ENCODE data around the gene ZNF22.

ZNF22 gene

DNA sequence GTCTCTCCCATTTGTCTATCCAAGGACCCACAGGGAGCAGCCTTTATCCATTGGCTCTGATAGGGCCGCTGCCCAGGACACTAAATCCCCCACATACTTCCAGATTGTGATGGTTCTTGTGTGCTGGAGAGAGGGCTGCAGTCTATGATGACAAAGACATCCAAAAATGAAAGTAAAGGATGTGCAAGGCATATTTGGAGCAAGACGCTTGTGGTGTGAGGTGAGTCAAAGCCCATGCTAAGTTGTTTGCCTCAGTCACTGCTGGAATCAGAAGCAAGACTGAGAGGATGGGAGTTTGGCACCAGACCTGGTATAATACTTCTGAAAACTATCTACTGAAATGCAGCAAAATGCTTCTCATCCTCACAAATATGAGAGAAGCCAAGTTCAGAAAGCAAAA is 22.7 kb downstream of the ZNF22 start:
- H3K79me2 ChIP-seq, result no peaks in the 10 kb centered on the region
- H3K4me3 ChIP-seq (ENCODE audit: low read depth, low read length), result no peak overlapping the region
- H3K36me3 ChIP-seq (ENCODE audit: control insufficient read depth, insufficient read depth, low read length), result no peaks in the 10 kb centered on the region
- H3K27ac ChIP-seq, result no peak overlapping the region
- TF ChIP-seq, protein P1, sequence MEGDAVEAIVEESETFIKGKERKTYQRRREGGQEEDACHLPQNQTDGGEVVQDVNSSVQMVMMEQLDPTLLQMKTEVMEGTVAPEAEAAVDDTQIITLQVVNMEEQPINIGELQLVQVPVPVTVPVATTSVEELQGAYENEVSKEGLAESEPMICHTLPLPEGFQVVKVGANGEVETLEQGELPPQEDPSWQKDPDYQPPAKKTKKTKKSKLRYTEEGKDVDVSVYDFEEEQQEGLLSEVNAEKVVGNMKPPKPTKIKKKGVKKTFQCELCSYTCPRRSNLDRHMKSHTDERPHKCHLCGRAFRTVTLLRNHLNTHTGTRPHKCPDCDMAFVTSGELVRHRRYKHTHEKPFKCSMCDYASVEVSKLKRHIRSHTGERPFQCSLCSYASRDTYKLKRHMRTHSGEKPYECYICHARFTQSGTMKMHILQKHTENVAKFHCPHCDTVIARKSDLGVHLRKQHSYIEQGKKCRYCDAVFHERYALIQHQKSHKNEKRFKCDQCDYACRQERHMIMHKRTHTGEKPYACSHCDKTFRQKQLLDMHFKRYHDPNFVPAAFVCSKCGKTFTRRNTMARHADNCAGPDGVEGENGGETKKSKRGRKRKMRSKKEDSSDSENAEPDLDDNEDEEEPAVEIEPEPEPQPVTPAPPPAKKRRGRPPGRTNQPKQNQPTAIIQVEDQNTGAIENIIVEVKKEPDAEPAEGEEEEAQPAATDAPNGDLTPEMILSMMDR (IDR thresholded peaks at IDR 0.05), result no peak
- H2AFZ ChIP-seq, result no peak overlapping the region
- no peaks in the 10 kb centered on the region for H3K4me1 ChIP-seq
- no peak overlapping the region for H3K9ac ChIP-seq
- no peaks in the 10 kb centered on the region for H3K27me3 ChIP-seq (ENCODE audit: control insufficient read depth, insufficient read depth, low read length)
- H3K9me3 ChIP-seq (ENCODE audit: control insufficient read depth, low read length), result no peaks in the 10 kb centered on the region
- H3K4me2 ChIP-seq (ENCODE audit: low read length), result no peak overlapping the region

DNA sequence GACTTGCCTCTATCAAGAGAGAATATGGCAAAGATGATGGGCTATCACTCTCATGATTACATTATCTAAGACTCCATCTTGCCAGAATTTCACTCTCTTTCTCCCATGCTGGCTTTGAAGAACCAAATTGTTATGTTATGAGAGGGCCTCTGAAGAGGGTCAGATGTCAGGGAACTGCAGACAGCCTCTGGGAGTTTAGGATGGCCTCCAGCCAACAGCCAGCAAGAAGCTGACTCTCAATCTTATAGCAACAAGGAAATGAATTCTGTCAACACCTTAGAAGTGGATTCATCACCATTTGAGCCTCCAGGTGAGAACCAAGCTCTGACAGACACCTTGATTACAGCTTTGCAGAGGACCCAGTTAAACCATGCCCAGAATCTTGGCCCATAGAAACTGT is 33.6 kb downstream of the ZNF22 start:
- Histone ChIP-seq H3K9me3 (ENCODE audit: control insufficient read depth, low read length) (no peaks in the 10 kb centered on the region), H3K27me3 (ENCODE audit: control insufficient read depth, insufficient read depth, low read length) (no peaks in the 10 kb centered on the region), H3K27ac (no peak overlapping the region), H3K4me2 (ENCODE audit: low read length) (no peak overlapping the region), H2AFZ (no peak overlapping the region), H3K4me1 (no peaks in the 10 kb centered on the region), H3K9ac (no peak overlapping the region), H3K79me2 (no peaks in the 10 kb centered on the region), H3K4me3 (ENCODE audit: low read depth, low read length) (no peak overlapping the region), H3K36me3 (ENCODE audit: control insufficient read depth, insufficient read depth, low read length) (no peaks in the 10 kb centered on the region)
- TF ChIP-seq, protein P1 (IDR thresholded peaks at IDR 0.05), result no peak

DNA sequence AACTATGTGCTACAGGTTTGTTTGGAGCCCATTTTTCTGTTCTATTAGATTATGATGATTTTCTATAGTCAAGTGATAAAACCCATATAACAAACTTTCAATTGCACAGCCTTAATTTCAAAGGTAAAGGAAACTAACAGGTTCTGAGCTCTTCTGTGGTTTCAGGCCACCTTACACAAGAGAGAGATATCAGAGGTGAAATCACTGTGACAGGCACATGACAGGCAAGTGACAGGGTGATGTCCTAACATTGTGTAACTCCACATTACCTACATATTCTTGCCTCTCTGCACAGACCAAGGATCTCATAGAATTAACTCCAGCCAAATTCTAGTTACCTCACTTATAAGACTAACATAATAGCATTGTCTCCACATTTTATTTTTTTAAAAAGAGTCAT is 35.0 kb downstream of the ZNF22 start:
- no peaks in the 10 kb centered on the region for H3K36me3 ChIP-seq (ENCODE audit: control insufficient read depth, insufficient read depth, low read length)
- no peak overlapping the region for H3K9ac ChIP-seq
- no peaks in the 10 kb centered on the region for H3K27me3 ChIP-seq (ENCODE audit: control insufficient read depth, insufficient read depth, low read length)
- no peak overlapping the region for H3K4me2 ChIP-seq (ENCODE audit: low read length)
- H3K4me3 ChIP-seq (ENCODE audit: low read depth, low read length), result no peak overlapping the region
- no peaks in the 10 kb centered on the region for H3K79me2 ChIP-seq
- H3K27ac ChIP-seq, result no peak overlapping the region
- TF ChIP-seq, protein P1 (IDR thresholded peaks at IDR 0.05), result no peak
- H3K4me1 ChIP-seq, result no peaks in the 10 kb centered on the region
- no peak overlapping the region for H2AFZ ChIP-seq
- H3K9me3 ChIP-seq (ENCODE audit: control insufficient read depth, low read length), result no peaks in the 10 kb centered on the region

DNA sequence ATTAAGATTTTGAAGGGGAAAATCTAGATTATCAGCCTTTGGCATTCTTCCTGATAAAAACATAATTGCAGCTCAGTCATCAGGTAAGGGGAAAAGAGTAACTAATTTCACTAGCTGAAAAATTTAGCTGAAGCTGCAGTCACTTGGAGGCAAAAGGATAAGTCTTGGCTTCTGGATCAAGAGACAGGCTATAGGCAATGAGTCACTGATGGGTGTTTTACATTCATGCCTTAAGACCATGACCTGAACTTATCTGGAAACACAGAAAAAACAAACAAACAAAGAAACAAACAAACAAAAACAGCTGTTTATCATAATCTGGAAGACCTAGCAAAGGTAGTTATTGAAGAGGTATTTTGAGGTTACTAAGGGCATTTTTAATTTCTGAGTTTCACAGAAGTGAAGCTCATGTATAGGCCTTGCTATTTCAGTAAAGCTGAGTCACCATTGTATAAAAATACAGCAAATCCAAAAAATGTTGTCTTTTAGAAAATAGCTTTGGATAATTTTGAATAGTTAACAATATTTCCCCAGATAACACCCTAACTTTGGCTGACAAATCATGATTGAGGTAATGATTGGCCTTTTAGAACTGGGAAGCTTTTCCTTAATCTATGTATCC is 40.3 kb downstream of the ZNF22 start:
- no peak overlapping the region for H3K4me3 ChIP-seq (ENCODE audit: low read depth, low read length)
- H2AFZ ChIP-seq, result no peak overlapping the region
- no peak overlapping the region for H3K4me2 ChIP-seq (ENCODE audit: low read length)
- no peak overlapping the region for H3K9ac ChIP-seq
- no peaks in the 10 kb centered on the region for H3K36me3 ChIP-seq (ENCODE audit: control insufficient read depth, insufficient read depth, low read length)
- TF ChIP-seq, protein P1 (IDR thresholded peaks at IDR 0.05), result no peak
- H3K9me3 ChIP-seq (ENCODE audit: control insufficient read depth, low read length), result no peaks in the 10 kb centered on the region
- no peaks in the 10 kb centered on the region for H3K27me3 ChIP-seq (ENCODE audit: control insufficient read depth, insufficient read depth, low read length)
- no peaks in the 10 kb centered on the region for H3K4me1 ChIP-seq
- H3K27ac ChIP-seq, result no peak overlapping the region
- H3K79me2 ChIP-seq, result no peaks in the 10 kb centered on the region

DNA sequence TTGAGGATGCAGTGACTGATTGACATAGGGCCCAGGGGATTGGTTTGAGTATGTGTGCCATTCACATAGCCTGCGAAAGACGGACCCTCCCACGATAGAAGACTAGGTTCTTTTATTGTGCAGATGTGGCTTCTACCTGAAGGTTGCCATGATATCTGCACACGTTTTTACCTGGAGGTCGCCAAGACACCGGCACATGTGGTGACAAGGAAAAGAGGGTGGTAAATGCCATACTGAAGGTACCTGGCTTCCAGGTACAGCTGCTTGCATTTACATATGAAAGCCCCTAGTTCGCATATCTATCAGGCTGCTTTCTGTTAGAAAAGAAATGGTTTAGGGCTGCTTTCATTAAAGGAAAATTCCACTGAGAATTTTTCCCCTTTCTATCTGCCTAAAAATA is 43.6 kb downstream of the ZNF22 start:
- no peak overlapping the region for H3K27ac ChIP-seq
- TF ChIP-seq, protein P1 (IDR thresholded peaks at IDR 0.05), result no peak
- H3K4me3 ChIP-seq (ENCODE audit: low read depth, low read length), result no peak overlapping the region
- no peaks in the 10 kb centered on the region for H3K79me2 ChIP-seq
- H3K36me3 ChIP-seq (ENCODE audit: control insufficient read depth, insufficient read depth, low read length), result no peaks in the 10 kb centered on the region
- no peak overlapping the region for H3K9ac ChIP-seq
- no peak overlapping the region for H2AFZ ChIP-seq
- no peaks in the 10 kb centered on the region for H3K4me1 ChIP-seq
- no peaks in the 10 kb centered on the region for H3K27me3 ChIP-seq (ENCODE audit: control insufficient read depth, insufficient read depth, low read length)
- no peaks in the 10 kb centered on the region for H3K9me3 ChIP-seq (ENCODE audit: control insufficient read depth, low read length)
- no peak overlapping the region for H3K4me2 ChIP-seq (ENCODE audit: low read length)
